Tibial artery (tissue), 4 donors: Measurements from ENCODE around the gene SLC34A2.

ENCODE experiments used
- DNase-seq, 2 donors: peaks; one replicate each; pipeline ENCODE4 v3.0.0-alpha.2; 2019
- H3K27ac ChIP-seq, 2 donors: fragments of 200-600 bp; sonication (generic) in 1 of 2; 1 replicate in 1 of 2; 2 replicates in 1 of 2; pipeline ENCODE4 v1.5.1; 2018 to 2019; ENCODE audit warnings: mild to moderate bottlenecking in 1 of 2
- H3K27me3 ChIP-seq, 2 donors: fragments of 200-600 bp; sonication (generic) in 1 of 2; one replicate each; pipeline versions ENCODE4 v1.5.1 to v1.6.0; 2016 to 2019
- H3K36me3 ChIP-seq, 3 donors: fragments of 200-600 bp; sonication (generic) in 2 of 3; one replicate each; pipeline ENCODE4 v1.5.1; 2016 to 2019; ENCODE audit warnings: mild to moderate bottlenecking in 2 of 3
- H3K4me1 ChIP-seq, 4 donors: fragments of 200-600 bp; sonication (generic) in 2 of 4; 1 replicate in 3 of 4; 2 replicates in 1 of 4; pipeline ENCODE4 v1.5.1; 2016 to 2019
- H3K4me3 ChIP-seq, 2 donors: fragments of 200-600 bp; sonication (generic) in 1 of 2; 1 replicate in 1 of 2; 2 replicates in 1 of 2; pipeline ENCODE4 v1.5.1; 2018 to 2019; ENCODE audit warnings: mild to moderate bottlenecking in 2 of 2
- H3K9me3 ChIP-seq, 3 donors: fragments of 200-600 bp; sonication (generic) in 1 of 3; one replicate each; pipeline ENCODE4 v1.5.1; 2016 to 2019
- intact Hi-C: fragments of 100-400 bp; cut with DNase I; formaldehyde crosslinking; loops from one replicate; pipeline ENCODE4 v1.15.0; 2023; ENCODE audit warnings: low total_unique reads
- TF ChIP-seq, protein P1 (sequence below), 2 experiments: fragments of 200-600 bp in 1 of 2; fragments of 450-650 bp in 1 of 2; IDR thresholded peaks; one replicate each; pipeline ENCODE4 v1.5.1; 2017 to 2019; ENCODE audit warnings: antibody characterized with exemption in 2 of 2, mild to moderate bottlenecking in 1 of 2, moderate library complexity in 1 of 2

Gene SLC34A2

DNA sequence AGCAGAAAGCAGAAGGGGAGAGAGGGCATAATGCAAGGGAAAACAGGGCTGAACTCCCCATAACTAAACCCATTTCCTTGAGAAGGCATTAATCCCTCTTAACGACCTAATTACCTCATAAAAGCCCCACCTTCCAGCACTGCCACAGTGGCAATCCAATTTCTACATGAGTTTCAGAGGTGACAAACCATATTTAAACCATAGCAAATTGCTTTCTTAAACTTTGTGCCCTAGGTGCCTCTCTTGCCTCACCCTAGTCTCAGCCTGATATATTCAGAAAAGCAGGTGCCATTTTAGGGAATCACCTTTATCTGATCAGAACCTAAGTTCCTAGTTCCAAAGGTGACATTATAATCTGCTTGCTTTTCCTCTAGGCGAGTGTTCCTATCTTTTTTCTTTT lies 48.9 kb downstream of the SLC34A2 start:
- H3K36me3 ChIP-seq, result no peaks in the 10 kb centered on the region
- TF ChIP-seq, protein P1, sequence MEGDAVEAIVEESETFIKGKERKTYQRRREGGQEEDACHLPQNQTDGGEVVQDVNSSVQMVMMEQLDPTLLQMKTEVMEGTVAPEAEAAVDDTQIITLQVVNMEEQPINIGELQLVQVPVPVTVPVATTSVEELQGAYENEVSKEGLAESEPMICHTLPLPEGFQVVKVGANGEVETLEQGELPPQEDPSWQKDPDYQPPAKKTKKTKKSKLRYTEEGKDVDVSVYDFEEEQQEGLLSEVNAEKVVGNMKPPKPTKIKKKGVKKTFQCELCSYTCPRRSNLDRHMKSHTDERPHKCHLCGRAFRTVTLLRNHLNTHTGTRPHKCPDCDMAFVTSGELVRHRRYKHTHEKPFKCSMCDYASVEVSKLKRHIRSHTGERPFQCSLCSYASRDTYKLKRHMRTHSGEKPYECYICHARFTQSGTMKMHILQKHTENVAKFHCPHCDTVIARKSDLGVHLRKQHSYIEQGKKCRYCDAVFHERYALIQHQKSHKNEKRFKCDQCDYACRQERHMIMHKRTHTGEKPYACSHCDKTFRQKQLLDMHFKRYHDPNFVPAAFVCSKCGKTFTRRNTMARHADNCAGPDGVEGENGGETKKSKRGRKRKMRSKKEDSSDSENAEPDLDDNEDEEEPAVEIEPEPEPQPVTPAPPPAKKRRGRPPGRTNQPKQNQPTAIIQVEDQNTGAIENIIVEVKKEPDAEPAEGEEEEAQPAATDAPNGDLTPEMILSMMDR (IDR thresholded peaks at IDR 0.05), result no peak
- no peak overlapping the region for H3K4me3 ChIP-seq
- no peak for DNase-seq
- no peaks in the 10 kb centered on the region for H3K4me1 ChIP-seq
- H3K27me3 ChIP-seq, result no peaks in the 10 kb centered on the region
- peaks cover 0 to 6% (median 0%) of the 10 kb centered on the region in 3 donors for H3K9me3 ChIP-seq
- H3K27ac ChIP-seq, result no peak overlapping the region
- intact Hi-C loops, result no loop called here

DNA sequence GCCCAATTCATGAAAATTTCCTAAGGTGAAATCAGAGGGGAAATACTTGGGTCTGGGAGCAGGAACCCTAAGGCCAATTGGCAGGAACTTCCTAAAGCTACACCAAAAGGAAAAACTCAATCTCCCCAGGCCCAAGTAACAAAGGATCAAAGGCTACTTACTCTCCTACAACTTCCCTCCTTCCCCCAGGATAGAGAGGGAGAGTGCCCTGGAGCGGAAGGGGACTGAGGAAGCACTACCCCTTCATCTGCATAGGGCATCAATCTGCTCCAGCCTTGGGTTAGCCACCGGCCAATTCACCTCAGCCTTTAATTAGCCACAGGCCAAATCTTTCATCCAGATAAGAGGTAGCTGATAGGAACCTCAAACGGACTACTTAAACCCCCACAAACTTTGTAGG lies 55.0 kb downstream of the SLC34A2 start:
- DNase-seq, result no peak
- no peak overlapping the region for H3K27ac ChIP-seq
- H3K9me3 ChIP-seq, result peaks cover 0 to 6% (median 0%) of the 10 kb centered on the region in 3 donors
- H3K4me3 ChIP-seq, result no peak overlapping the region
- H3K4me1 ChIP-seq, result no peaks in the 10 kb centered on the region
- H3K27me3 ChIP-seq, result no peaks in the 10 kb centered on the region
- intact Hi-C loops, result no loop called here
- no peaks in the 10 kb centered on the region for H3K36me3 ChIP-seq
- TF ChIP-seq, protein P1 (IDR thresholded peaks at IDR 0.05), result no peak

DNA sequence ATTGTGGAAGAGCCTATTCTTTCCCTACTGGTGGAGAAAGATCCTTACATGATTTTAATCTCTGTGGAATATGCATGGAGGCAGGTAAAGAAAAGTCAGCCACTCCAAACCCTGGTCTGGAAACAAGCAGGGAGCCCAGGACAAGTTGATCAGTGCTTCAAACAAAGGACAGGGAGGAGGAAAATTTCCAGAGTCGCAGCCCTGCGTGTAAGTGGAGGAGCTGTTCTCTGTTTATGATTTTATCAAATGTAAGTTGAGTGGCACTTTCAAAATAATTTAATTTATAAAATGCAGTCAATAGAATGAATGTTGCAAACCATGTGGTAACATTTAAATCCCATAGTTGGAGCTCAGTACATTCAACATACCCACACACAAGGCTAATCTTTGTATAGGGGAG lies 57.0 kb downstream of the SLC34A2 start:
- H3K4me3 ChIP-seq, result no peak overlapping the region
- H3K27ac ChIP-seq, result no peak overlapping the region
- peaks cover 0 to 6% (median 0%) of the 10 kb centered on the region in 3 donors for H3K9me3 ChIP-seq
- H3K27me3 ChIP-seq, result no peaks in the 10 kb centered on the region
- no peaks in the 10 kb centered on the region for H3K4me1 ChIP-seq
- TF ChIP-seq, protein P1 (IDR thresholded peaks at IDR 0.05), result no peak
- intact Hi-C loops, result no loop called here
- no peaks in the 10 kb centered on the region for H3K36me3 ChIP-seq
- no peak for DNase-seq

DNA sequence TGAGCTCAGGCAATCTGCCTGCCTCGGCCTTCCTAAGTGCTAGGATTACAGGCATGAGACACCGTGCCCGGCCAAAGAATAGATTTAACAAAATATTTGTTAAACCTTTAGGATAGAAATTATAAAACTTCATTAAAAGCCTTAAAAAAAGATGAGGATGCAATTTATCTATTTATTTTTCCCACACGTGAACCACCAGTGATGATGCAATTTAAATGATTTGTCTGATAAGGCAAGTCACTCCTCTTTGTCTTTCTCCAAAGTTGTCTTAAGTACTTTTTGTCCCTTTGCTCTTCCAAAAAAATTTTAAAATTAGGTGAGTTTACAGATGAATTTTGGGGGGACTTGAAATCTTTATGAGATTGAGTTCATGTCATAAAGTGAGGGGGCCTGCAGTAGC lies 58.2 kb downstream of the SLC34A2 start:
- H3K4me3 ChIP-seq, result no peak overlapping the region
- DNase-seq, result no peak
- H3K4me1 ChIP-seq, result no peaks in the 10 kb centered on the region
- H3K9me3 ChIP-seq, result peaks cover 0 to 3% (median 0%) of the 10 kb centered on the region in 3 donors
- H3K27me3 ChIP-seq, result no peaks in the 10 kb centered on the region
- intact Hi-C loops, result no loop called here
- H3K27ac ChIP-seq, result no peak overlapping the region
- no peaks in the 10 kb centered on the region for H3K36me3 ChIP-seq
- TF ChIP-seq, protein P1 (IDR thresholded peaks at IDR 0.05), result no peak

DNA sequence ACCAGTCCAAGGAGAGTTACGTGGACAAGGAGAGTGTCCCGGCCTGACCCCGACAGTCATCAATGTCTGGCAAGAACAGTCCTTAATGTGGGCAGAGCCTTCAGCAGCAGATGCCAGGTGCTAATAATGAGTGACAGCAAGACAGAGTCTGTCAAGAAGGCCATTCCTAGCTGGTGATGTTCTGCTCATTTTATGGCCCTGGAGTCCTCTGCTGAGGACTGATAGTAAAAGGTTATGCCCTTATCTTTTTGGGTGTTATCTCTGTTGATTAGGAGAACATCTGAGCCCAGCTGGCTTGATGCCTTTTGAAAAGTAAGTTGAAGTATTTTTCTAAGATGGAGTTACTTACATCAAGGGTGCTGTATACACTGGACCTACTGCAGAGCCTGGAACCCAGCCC lies 67.3 kb downstream of the SLC34A2 start:
- Histone ChIP-seq H3K27ac (no peak overlapping the region), H3K36me3 (no peaks in the 10 kb centered on the region), H3K4me1 (no peaks in the 10 kb centered on the region), H3K4me3 (no peak overlapping the region), H3K27me3 (no peaks in the 10 kb centered on the region), H3K9me3 (no peaks in the 10 kb centered on the region)
- TF ChIP-seq, protein P1 (IDR thresholded peaks at IDR 0.05), result no peak
- intact Hi-C loops, result no loop called here
- no peak for DNase-seq

DNA sequence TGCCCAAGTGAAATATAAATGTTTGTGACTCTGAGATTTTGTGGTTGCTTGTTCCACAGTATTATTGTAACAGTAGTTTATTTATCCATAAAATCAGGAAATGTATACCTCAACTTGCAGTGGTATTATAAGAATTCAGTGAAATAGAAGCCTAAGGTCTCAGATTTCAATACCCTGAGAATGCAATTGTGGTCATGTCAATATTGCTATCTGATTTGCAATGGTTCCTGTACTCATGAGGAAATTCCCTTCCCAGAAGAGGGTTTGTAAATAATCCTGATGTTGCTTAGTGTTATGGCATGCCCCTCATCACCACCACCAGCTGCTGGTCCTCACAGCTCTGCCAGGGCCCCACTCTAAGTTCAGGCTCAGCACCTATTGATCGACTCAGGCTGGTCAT lies 67.8 kb downstream of the SLC34A2 start:
- no peaks in the 10 kb centered on the region for H3K4me1 ChIP-seq
- intact Hi-C loops, result no loop called here
- TF ChIP-seq, protein P1 (IDR thresholded peaks at IDR 0.05), result no peak
- no peak for DNase-seq
- no peaks in the 10 kb centered on the region for H3K36me3 ChIP-seq
- H3K27ac ChIP-seq, result no peak overlapping the region
- no peaks in the 10 kb centered on the region for H3K27me3 ChIP-seq
- no peaks in the 10 kb centered on the region for H3K9me3 ChIP-seq
- no peak overlapping the region for H3K4me3 ChIP-seq
